Mesothelial cell of epicardium (in vitro differentiated cells): ENCODE data around the gene MPV17L2. TPM values are rescaled to one million over a fixed set of nuclear protein-coding genes. Genes with fewer than 3 reads are reported as not detected.

Source experiments
- DNase-seq, 2 experiments: peaks; one replicate each; pipeline ENCODE4 v3.0.0; 2021; ENCODE audit warnings: low spot score in 2 of 2; ENCODE audit not compliant: unreplicated experiment in 2 of 2
- H3K27ac Mint-ChIP-seq: 2 replicates; pipeline ENCODE4 v1.8.0; 2021; ENCODE audit warnings: mixed read lengths
- H3K27me3 Mint-ChIP-seq: 2 replicates; pipeline ENCODE4 v1.8.0; 2021; ENCODE audit warnings: low read depth, mixed read lengths
- H3K36me3 Mint-ChIP-seq: 2 replicates; pipeline ENCODE4 v1.8.0; 2021; ENCODE audit warnings: mixed read lengths
- H3K4me1 Mint-ChIP-seq: 2 replicates; pipeline ENCODE4 v1.8.0; 2021; ENCODE audit warnings: mixed read lengths
- H3K4me3 Mint-ChIP-seq: 2 replicates; pipeline ENCODE4 v1.8.0; 2021; ENCODE audit warnings: mild to moderate bottlenecking, moderate library complexity, mixed read lengths
- H3K9me3 Mint-ChIP-seq: 2 replicates; pipeline ENCODE4 v1.8.0; 2021; ENCODE audit warnings: mixed read lengths
- total RNA-seq: library from RNA; stranded (reverse); gene quantifications from 3 replicates; pipeline ENCODE4 v1.2.1, GENCODE V29; 2021
- TF ChIP-seq, protein P1 (sequence below): fragments of 200-600 bp; sonication (generic); IDR thresholded peaks from one replicate; pipeline ENCODE4 v1.5.0; 2021; ENCODE audit warnings: antibody characterized with exemption; ENCODE audit not compliant: unreplicated experiment

The MPV17L2 gene
- total RNA-seq, 1 donor from 2014 or later = 8.2 TPM

DNA sequence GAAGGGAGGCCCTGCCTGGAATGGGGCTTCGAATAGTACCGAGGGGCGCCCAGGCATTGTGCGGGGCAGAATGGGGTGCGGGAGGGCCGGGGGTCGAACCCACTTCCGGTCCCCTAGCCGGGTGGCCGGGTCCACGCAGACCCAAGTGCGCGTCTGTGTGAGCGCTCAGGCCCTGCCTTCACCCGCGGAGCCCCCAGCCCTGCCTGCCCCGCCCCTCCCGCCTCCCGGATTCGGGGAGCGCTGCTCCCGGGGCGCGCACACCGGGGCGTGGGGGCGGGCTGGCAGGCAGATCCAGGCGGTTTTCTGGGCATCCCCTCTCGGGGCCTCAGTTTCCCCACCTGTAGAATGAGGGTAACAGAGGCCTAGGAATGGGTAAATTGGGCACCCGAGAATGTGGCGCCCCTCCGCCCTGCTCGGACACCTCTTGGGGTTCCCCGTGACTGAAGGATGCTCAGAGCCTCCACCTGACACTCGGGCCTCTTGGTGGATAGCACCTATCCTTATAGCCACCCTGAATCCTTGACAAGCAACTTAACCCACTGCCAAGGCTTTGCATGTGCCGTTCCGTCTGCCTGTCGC is 39.4 kb upstream of the MPV17L2 start:
- TF ChIP-seq, protein P1, sequence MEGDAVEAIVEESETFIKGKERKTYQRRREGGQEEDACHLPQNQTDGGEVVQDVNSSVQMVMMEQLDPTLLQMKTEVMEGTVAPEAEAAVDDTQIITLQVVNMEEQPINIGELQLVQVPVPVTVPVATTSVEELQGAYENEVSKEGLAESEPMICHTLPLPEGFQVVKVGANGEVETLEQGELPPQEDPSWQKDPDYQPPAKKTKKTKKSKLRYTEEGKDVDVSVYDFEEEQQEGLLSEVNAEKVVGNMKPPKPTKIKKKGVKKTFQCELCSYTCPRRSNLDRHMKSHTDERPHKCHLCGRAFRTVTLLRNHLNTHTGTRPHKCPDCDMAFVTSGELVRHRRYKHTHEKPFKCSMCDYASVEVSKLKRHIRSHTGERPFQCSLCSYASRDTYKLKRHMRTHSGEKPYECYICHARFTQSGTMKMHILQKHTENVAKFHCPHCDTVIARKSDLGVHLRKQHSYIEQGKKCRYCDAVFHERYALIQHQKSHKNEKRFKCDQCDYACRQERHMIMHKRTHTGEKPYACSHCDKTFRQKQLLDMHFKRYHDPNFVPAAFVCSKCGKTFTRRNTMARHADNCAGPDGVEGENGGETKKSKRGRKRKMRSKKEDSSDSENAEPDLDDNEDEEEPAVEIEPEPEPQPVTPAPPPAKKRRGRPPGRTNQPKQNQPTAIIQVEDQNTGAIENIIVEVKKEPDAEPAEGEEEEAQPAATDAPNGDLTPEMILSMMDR = no peak
- peak in 1 of 2 experiments; percentile 49 for DNase-seq
- Mint-ChIP-seq H3K36me3 (peaks cover 3% of the 10 kb centered on the region), H3K4me1 (peaks cover 33% of the 10 kb centered on the region), H3K27me3 (no peaks in the 10 kb centered on the region), H3K9me3 (no peaks in the 10 kb centered on the region), H3K27ac (peak overlapping the region; percentile 98), H3K4me3 (peak overlapping the region; percentile 93)

DNA sequence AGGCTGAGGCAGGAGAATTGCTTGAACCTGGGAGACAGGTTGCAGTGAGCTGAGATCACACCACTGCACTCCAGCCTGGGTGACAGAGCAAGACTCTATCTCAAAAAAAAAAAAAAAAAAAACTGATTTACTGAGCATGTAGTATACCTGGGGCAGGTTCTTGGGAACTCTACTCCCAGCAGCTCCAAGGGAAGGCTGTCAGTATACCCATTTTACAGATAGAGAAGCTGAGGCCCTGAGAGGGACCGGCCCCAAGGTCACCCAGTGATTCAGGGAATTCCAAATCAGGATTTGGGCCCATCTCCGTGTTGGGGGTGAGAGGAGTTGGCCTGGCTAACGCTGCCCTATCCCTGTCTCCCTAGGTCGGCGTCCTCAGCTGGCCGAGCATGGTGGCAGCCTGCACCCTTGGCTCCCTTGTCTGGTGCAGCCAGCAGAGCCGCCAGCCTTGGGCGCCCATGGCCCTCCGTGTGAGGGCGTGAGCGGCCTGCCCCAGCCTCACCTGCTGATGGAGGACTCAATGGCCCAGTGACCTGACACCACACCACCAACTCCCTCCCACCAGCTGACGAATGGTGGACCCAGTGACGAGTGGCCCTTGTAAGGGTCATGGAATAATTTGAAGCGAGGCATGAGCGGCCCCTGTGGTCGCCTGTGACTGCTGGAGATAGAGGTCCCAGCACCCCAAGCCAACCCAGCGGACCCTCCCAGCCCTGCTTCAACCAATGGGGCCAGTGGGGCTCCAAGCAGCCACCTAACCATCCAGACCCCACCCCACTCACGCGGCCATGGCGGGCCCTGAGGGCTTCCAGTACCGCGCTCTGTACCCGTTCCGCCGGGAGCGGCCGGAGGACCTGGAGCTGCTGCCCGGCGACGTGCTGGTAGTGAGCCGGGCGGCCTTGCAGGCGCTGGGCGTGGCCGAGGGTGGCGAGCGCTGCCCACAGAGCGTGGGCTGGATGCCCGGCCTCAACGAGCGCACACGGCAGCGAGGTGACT is 37.6 kb upstream of the MPV17L2 start:
- Mint-ChIP-seq H3K27me3 (no peaks in the 10 kb centered on the region), H3K9me3 (no peaks in the 10 kb centered on the region), H3K4me3 (peak overlapping the region; percentile 93), H3K4me1 (peaks cover 34% of the 10 kb centered on the region), H3K36me3 (peaks cover 5% of the 10 kb centered on the region), H3K27ac (no peak overlapping the region)
- TF ChIP-seq, protein P1 = no peak
- DNase-seq = no peak

DNA sequence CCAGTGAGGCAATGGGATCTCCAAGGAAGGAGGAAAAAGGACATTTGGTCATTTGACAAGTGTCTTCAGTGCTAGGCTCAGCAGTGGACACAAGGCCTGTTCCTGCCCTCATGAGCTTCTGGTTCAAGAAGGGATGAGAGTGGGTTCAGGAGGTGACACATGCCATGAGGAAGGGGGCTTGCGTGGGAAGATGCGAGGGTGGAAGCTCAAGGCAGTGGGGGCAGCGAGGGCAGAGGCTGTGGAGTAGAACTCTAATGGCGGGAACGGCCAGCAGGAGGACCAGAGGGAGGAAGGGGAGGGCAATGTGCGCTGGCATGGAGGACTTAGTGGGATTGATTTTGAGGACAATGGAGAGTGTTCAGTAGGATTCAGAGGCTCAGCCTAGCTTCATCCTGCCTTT is 36.8 kb upstream of the MPV17L2 start:
- Mint-ChIP-seq H3K4me1 (peaks cover 37% of the 10 kb centered on the region), H3K4me3 (peak overlapping the region; percentile 14)
- DNase-seq = no peak

DNA sequence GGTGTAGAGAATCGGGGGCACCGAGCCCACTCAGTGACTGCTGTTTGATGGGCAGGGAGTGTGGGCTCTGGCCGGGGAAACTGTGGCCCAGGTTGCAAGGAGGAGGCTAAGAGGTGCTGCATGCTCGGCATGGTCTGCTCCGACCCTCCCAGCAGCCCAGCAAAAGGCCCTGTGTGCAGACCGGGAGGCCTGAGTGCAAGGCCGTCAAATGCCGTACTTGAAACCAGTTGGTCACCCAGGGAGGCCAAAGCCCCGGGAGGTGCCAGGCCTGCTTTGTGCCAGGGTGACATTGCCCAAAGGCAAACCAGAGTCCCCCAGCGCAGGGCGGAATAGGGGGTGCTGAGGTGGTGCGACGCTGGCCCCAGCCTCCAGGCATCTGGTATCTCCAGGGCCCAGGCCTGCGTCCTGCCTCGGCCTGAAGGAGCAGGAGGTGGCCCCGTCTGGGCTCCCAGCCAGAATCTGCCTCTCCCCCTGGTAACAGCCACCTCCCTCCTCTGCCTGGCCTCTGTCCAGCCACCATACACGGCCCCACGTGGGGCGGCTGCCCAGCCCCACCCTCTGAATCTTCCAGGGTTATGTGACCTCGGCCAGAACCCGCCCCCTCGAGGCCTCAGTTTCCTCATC is 36.1 kb upstream of the MPV17L2 start:
- peaks cover 41% of the 10 kb centered on the region for H3K4me1 Mint-ChIP-seq
- TF ChIP-seq, protein P1 = no peak
- peak overlapping the region; percentile 13 for H3K4me3 Mint-ChIP-seq
- H3K27ac Mint-ChIP-seq = peak overlapping the region; percentile 90
- no peaks in the 10 kb centered on the region for H3K9me3 Mint-ChIP-seq
- peaks cover 6% of the 10 kb centered on the region for H3K36me3 Mint-ChIP-seq
- no peaks in the 10 kb centered on the region for H3K27me3 Mint-ChIP-seq
- peak; percentile 71 to 81 for DNase-seq

More for the DNA sequence above, 36.8 kb upstream of the MPV17L2 start:
- Mint-ChIP-seq H3K36me3 (peaks cover 6% of the 10 kb centered on the region), H3K27me3 (no peaks in the 10 kb centered on the region), H3K9me3 (no peaks in the 10 kb centered on the region), H3K27ac (peak overlapping the region; percentile 90)
- TF ChIP-seq, protein P1 = no peak

DNA sequence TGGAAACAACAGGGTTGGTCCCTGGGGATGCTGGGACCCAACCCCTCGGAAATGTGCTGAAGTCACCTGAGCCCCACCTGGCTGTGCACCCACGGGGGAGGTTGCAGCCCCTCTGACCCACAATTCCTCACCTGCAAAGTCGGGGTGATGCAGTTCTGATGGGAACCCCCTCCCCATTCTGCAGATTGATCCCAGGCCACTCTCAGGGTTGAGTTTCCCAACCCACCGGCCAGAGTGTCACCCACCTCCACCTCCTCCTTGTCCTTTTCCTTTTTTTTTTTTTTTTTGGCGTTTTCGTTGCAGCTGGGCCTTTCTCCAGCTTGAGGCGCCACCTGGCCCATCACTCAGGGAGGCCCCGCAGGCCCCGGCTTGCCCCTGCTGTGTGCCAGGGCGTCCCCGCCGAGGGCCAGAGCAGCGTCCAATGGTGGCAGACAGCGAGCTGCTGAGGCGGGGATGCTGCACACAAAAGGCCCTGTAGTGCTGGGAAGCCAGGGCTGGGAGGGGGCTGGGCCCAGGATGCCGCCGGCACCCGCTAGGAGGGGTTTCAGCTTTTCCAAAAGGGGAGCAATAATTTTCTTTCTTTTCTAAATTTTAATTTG is 35.5 kb upstream of the MPV17L2 start:
- H3K4me1 Mint-ChIP-seq = peaks cover 40% of the 10 kb centered on the region
- peak overlapping the region; percentile 13 for H3K4me3 Mint-ChIP-seq
- H3K9me3 Mint-ChIP-seq = no peaks in the 10 kb centered on the region
- no peak for DNase-seq
- TF ChIP-seq, protein P1 = no peak
- peaks cover 9% of the 10 kb centered on the region for H3K36me3 Mint-ChIP-seq
- no peaks in the 10 kb centered on the region for H3K27me3 Mint-ChIP-seq
- H3K27ac Mint-ChIP-seq = peak overlapping the region; percentile 75
